Measurements from ENCODE around the gene KLHL28.

The KLHL28 gene

DNA sequence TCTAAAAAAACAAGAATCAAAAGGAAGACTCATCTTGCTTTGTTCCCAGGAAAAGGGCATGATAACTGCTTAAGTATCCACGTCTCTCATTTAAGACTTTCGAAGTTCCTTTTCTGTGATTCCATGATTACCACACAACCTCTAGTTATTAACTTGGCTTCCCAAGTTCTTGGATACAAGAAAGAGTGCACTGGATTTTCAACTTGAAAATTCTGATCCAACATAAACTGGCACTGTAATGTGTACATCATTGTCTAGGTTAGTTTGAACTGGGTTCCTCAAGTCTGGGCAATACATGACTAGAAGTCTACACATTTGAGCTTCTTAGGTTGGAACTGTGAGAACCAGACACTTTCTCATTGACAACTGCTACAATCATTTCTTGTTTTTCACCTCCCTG lies 1.6 kb downstream of the KLHL28 start:
- intact Hi-C loops (cut with DNase I; ENCODE audit: low total_unique reads): loop anchor here (5.0 kb wide), 2 partner anchors 63 to 122 kb away; partner anchors contain the start of gene PRPF39

DNA sequence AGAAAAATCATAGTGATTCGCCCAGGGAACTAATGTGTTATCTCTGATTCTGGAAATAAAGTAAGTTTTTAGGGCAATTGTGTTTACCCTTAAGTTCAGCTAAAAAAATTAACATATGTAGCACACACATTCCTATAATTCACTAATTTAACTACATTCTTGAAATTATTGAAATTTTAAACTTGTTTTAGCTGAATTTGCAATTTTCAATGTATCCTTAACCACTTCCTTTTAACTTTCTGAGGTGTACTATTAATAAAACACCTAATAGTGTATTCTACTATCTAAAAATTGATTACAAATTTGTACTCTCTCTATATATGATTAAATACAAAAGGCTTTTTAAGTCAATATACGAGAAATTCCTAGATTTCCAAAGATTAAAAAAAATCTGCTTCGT lies 2.2 kb downstream of the KLHL28 start:
- TF ChIP-seq, protein P1, sequence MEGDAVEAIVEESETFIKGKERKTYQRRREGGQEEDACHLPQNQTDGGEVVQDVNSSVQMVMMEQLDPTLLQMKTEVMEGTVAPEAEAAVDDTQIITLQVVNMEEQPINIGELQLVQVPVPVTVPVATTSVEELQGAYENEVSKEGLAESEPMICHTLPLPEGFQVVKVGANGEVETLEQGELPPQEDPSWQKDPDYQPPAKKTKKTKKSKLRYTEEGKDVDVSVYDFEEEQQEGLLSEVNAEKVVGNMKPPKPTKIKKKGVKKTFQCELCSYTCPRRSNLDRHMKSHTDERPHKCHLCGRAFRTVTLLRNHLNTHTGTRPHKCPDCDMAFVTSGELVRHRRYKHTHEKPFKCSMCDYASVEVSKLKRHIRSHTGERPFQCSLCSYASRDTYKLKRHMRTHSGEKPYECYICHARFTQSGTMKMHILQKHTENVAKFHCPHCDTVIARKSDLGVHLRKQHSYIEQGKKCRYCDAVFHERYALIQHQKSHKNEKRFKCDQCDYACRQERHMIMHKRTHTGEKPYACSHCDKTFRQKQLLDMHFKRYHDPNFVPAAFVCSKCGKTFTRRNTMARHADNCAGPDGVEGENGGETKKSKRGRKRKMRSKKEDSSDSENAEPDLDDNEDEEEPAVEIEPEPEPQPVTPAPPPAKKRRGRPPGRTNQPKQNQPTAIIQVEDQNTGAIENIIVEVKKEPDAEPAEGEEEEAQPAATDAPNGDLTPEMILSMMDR (IDR thresholded peaks at IDR 0.05): no peak
- H3K4me3 ChIP-seq: peak overlapping the region in 1 of 2 donors; percentile 79
- intact Hi-C loops (cut with DNase I; ENCODE audit: low total_unique reads): no loop called here
- H3K27ac ChIP-seq: peak overlapping the region in 1 of 2 donors; percentile 80
- peaks cover 0 to 51% (median 24%) of the 10 kb centered on the region in 4 donors for H3K4me1 ChIP-seq
- no peaks in the 10 kb centered on the region for H3K36me3 ChIP-seq
- DNase-seq: no peak
- no peaks in the 10 kb centered on the region for H3K9me3 ChIP-seq
- H3K27me3 ChIP-seq: no peaks in the 10 kb centered on the region

More for the DNA sequence above, 1.6 kb downstream of the KLHL28 start:
- Histone ChIP-seq H3K9me3 (no peaks in the 10 kb centered on the region), H3K27ac (peak overlapping the region; percentile 80 to 83), H3K27me3 (no peaks in the 10 kb centered on the region), H3K4me3 (peak overlapping the region; percentile 76 to 79), H3K4me1 (peaks cover 0 to 54% (median 25%) of the 10 kb centered on the region in 4 donors), H3K36me3 (no peaks in the 10 kb centered on the region)
- DNase-seq: no peak
- TF ChIP-seq, protein P1 (IDR thresholded peaks at IDR 0.05): no peak

DNA sequence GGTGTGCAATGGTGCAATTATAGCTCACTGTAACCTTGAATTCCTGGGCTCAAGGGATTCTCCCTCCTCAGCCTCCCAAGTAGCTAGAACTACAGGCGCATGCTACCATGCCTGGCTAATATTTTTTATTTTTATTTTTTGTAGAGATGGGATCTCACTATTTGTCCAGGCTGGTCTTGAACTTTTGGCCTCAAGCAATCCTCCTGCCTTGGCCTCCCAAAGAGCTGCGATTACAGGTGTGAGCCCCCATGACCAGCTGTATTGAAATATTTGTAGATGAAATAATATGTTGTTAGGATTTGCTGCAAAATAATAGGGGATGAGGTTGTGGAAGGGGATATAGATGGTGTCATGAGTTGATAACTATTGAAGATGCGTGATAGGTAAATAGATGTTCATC lies 4.9 kb downstream of the KLHL28 start:
- Histone ChIP-seq H3K27ac (no peak overlapping the region), H3K4me1 (peaks cover 0 to 38% (median 10%) of the 10 kb centered on the region in 4 donors), H3K36me3 (peaks cover 0 to 5% (median 0%) of the 10 kb centered on the region in 3 donors), H3K9me3 (no peaks in the 10 kb centered on the region), H3K4me3 (no peak overlapping the region), H3K27me3 (no peaks in the 10 kb centered on the region)
- no peak for DNase-seq
- intact Hi-C loops (cut with DNase I; ENCODE audit: low total_unique reads): no loop called here
- TF ChIP-seq, protein P1 (IDR thresholded peaks at IDR 0.05): no peak

DNA sequence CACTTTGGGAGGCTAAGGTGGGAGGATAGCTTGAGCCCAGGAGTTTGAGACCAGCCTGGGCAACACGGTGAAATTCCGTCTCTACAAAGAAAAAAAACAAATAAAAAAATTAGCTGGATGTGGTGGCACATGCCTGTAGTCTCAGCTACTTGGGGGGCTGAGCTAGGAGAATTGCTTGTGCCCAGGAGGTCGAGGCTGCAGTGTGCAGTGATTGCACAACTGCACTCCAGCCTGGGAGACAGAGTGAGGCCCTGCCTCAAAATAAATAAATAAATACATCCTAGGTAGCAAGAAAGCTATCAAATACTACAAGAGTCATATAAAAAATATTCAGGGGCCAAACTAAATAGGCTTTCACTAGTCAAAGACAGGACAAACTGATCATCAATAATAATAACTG lies 6.2 kb downstream of the KLHL28 start:
- DNase-seq: no peak
- no peaks in the 10 kb centered on the region for H3K27me3 ChIP-seq
- TF ChIP-seq, protein P1 (IDR thresholded peaks at IDR 0.05): no peak
- H3K9me3 ChIP-seq: no peaks in the 10 kb centered on the region
- H3K4me1 ChIP-seq: peaks cover 0 to 41% (median 8%) of the 10 kb centered on the region in 4 donors
- H3K27ac ChIP-seq: no peak overlapping the region
- H3K4me3 ChIP-seq: no peak overlapping the region
- intact Hi-C loops (cut with DNase I; ENCODE audit: low total_unique reads): no loop called here
- peaks cover 0 to 9% (median 0%) of the 10 kb centered on the region in 3 donors for H3K36me3 ChIP-seq

DNA sequence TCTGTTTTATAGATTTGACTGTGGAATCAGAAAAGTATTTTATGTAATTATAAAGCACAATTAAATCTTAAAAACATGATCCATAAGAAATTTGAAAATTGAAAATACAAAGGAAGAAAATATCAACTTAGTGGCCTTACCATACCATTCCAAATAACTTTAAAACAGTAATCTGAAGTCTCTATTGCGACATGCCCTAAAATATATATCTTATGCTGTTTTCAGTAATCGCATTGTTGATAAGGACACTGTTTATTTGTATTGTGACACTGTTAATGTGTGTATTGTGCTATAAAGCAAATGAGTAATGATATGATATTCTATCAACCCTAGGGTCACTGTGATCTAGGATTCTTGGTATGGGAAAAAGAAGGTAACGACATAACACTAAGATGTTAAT lies 7.0 kb downstream of the KLHL28 start:
- intact Hi-C loops (cut with DNase I; ENCODE audit: low total_unique reads): no loop called here
- H3K4me1 ChIP-seq: peaks cover 0 to 33% (median under 1%) of the 10 kb centered on the region in 4 donors
- H3K9me3 ChIP-seq: no peaks in the 10 kb centered on the region
- TF ChIP-seq, protein P1 (IDR thresholded peaks at IDR 0.05): no peak
- no peak overlapping the region for H3K27ac ChIP-seq
- no peaks in the 10 kb centered on the region for H3K27me3 ChIP-seq
- H3K36me3 ChIP-seq: peaks cover 0 to 9% (median 0%) of the 10 kb centered on the region in 3 donors
- H3K4me3 ChIP-seq: no peak overlapping the region
- no peak for DNase-seq
